ENCODE results near the gene ZNF224. TPM values are rescaled to one million over a fixed set of nuclear protein-coding genes. Genes with fewer than 3 reads are reported as not detected.
A peak's percentile ranks its signal among the peaks of the same experiment; 100 is the strongest.

The ZNF224 gene
- total RNA-seq, 1 donor from 2014 or later: 41.5 TPM

GRCh38 chr19:44131955-44132354, 37.8 kb downstream of the ZNF224 start:
- no peak for DNase-seq (ENCODE audit: low read depth)

- DNase-seq (ENCODE audit: low read depth): peak; percentile 73
These were observed 47.3 kb downstream of the ZNF224 start, which contains the start of gene ZNF234 for GRCh38 chr19:44141191-44142058. Gene ZNF234 (plus strand): TSS chr19:44141554. CDS start chr19:44144633, 3,079 bp downstream.

- peak; percentile 13 for DNase-seq (ENCODE audit: low read depth)
These were observed 47.9 kb downstream of the ZNF224 start for GRCh38 chr19:44142059-44142433.

GRCh38 chr19:44149776-44150175, 55.6 kb downstream of the ZNF224 start:
- DNase-seq (ENCODE audit: low read depth): no peak

- no peak for DNase-seq (ENCODE audit: low read depth)
These were observed 57.3 kb downstream of the ZNF224 start for GRCh38 chr19:44151491-44151890.

GRCh38 chr19:44156475-44156874, 62.3 kb downstream of the ZNF224 start:
- DNase-seq (ENCODE audit: low read depth): no peak

Other genes starting within 250 kb of the ZNF224 start
- 2.6 and 6.0 TPM in 2 replicates for gene ZNF404, start 210.4 kb upstream of the ZNF224 start, total RNA-seq
- 12.3 and 24.2 TPM in 2 replicates for gene ZNF45, start 159.1 kb upstream of the ZNF224 start, total RNA-seq
- gene ZNF221, start 143.1 kb upstream of the ZNF224 start, total RNA-seq: 4.0 and 13.7 TPM in 2 replicates
- gene ZNF155, start 110.2 kb upstream of the ZNF224 start, total RNA-seq: 7.6 and 11.9 TPM in 2 replicates
- 3.3 and 5.0 TPM in 2 replicates for gene ZNF230, start 91.4 kb upstream of the ZNF224 start, total RNA-seq
- 4.5 and 5.9 TPM in 2 replicates for gene ZNF222, start 69.0 kb upstream of the ZNF224 start, total RNA-seq
- 8.5 and 9.4 TPM in 2 replicates for gene ZNF223, start 42.3 kb upstream of the ZNF224 start, total RNA-seq
- gene ZNF284, start 22.2 kb upstream of the ZNF224 start, total RNA-seq: 2.1 and 4.4 TPM in 2 replicates
- gene ZNF225, start 19.0 kb downstream of the ZNF224 start, total RNA-seq: 3.5 and 9.2 TPM in 2 replicates
- 6.1 and 16.4 TPM in 2 replicates for gene ZNF234, start 47.2 kb downstream of the ZNF224 start, total RNA-seq
- gene ZNF226, start 70.7 kb downstream of the ZNF224 start, total RNA-seq: 13.2 and 25.1 TPM in 2 replicates
- 17.9 and 24.7 TPM in 2 replicates for gene ZNF227, start 118.2 kb downstream of the ZNF224 start, total RNA-seq
- 0.69 and 2.9 TPM in 2 replicates for gene ZNF233, start 165.5 kb downstream of the ZNF224 start, total RNA-seq
- gene ZNF235, start 210.7 kb downstream of the ZNF224 start, total RNA-seq: 2.8 and 8.0 TPM in 2 replicates

Data from renal cortical epithelial cell (primary cell).